ENCODE results near the gene MTCH1.
"Not testable (repeated sequence)": the region's sequence is repeated elsewhere in the genome, so short reads cannot be mapped to it uniquely, and the experiment has no call there.

The MTCH1 gene

DNA sequence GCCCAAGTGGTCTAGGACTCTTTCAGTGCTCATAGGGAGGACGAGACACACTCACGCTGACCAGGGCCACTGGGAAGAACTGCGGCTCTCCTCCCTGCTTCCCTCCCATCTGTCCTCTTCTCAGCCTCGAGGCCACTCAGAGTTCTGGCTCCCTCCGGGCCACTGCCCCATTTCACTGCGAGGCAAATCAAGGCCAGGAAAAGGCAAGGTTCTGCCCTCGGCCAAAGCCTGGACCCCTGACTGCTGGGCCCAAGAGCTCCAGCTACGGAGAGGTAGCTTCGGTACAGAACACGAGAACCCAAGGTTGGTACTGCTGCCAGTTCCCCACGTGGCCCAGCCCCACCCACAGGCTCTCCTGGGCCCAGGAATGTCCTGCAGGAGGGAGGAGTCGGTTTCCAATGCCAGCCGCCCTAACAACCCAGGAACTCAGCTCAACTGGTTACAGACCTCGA is 16.7 kb downstream of the MTCH1 start:
- DNase-seq: no peak

DNA sequence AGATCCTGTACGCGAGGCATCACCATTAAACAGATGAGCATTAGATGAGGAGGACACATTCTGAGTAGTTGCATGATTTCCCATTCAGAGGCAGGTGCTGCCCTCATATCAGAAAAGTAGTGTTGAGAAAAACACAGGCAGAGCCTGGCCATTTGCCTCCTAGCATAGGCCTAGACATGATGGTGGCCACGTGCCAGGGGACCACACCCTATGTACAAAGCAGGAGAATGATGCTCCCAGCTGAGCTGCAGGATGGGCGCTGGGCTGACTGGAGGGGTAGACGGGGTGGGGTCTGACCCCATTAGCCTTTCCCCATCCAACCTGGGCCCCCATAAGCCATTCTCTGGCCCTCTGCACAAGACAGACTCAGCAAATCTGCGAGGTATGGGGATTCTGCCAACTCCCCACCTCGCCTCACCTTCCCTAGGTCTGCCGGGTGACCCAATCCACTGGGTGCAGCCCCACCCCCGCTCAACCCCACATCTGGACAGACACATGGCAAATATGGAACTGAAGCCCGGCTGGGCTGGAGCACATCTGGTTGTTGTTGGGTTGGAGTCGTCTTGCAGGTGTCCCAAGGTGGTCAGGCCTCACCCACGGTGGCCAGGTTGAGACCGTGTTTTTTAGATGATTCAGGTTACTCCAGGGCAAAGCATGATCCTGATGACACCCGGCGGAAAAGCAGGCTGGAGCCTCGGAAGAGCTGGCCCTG is 17.6 kb downstream of the MTCH1 start:
- DNase-seq: no peak

DNA sequence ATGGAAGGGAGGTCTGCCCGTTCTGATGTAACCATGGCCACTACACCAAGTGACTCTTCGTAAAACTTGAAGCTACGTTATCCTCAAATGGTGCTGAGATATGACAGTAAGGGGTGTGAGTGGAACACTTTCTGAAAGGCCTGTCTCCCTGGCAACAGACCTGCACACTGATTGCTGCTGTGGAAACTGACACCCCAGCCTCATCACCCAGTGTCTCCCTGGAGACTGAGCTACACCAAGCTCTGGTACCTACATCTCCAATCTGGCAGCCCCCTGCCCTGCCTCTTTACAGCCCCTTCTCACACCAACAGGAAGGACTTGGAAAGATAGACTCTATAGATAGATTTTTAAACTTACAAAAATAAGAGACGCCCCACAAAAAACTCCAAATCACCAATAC is 18.2 kb downstream of the MTCH1 start:
- DNase-seq: no peak

- DNase-seq: no peak
Observed at GRCh38 chr6:36967301-36967700, 18.7 kb downstream of the MTCH1 start.

GRCh38 chr6:36964908-36965307 is 21.1 kb downstream of the MTCH1 start:
- DNase-seq: no peak

GRCh38 chr6:36964349-36964748 is 21.6 kb downstream of the MTCH1 start:
- no peak for DNase-seq

GRCh38 chr6:36963451-36964290 is 22.3 kb downstream of the MTCH1 start:
- no peak for DNase-seq

DNA sequence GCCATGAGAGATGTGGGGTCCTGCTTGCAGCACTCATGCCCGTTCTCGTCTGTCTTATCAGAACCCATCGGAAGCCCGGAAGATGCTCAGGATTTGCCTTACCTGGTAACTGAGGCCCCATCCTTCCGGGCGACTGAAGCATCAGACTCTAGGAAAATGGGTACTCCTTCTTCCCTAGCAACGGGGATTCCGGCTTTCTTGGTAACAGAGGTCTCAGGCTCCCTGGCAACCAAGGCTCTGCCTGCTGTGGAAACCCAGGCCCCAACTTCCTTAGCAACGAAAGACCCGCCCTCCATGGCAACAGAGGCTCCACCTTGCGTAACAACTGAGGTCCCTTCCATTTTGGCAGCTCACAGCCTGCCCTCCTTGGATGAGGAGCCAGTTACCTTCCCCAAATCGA is 23.1 kb downstream of the MTCH1 start:
- DNase-seq: peak; percentile 65

GRCh38 chr6:36961441-36962435 is 24.3 kb downstream of the MTCH1 start:
- DNase-seq: no peak

DNA sequence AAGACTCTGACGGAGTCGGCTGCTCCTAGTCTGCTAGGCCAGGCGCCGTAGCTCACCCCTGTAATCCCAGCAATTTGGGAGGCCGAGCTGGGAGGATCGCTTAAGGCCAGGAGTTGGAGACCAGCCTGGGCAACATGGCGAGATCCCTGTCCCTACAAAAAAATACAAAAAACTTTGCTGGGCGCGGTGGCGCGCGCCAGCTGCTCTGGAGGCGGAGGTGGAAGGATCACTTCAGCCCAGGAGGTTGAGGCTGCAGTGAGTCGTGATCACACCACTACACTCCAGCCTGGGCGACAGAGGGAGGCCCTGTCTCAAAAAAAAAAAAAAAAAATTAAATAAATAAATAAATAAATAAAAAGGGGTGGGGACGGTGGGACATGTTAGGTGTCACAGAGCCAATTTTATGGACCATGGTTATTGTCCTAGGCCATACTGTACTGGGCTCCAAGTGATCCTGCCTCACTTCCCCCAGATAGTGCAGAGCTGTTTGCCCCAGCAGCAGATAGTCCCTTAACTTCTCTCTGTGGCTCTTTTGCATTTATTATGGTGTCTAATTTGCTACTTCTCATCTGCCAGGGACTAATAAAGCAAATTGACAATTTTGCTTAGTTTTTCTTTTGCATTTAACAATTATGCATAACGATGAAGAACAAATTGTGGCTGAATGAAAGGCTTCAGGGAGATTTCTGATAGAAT is 26.3 kb downstream of the MTCH1 start:
- no peak for DNase-seq

DNA sequence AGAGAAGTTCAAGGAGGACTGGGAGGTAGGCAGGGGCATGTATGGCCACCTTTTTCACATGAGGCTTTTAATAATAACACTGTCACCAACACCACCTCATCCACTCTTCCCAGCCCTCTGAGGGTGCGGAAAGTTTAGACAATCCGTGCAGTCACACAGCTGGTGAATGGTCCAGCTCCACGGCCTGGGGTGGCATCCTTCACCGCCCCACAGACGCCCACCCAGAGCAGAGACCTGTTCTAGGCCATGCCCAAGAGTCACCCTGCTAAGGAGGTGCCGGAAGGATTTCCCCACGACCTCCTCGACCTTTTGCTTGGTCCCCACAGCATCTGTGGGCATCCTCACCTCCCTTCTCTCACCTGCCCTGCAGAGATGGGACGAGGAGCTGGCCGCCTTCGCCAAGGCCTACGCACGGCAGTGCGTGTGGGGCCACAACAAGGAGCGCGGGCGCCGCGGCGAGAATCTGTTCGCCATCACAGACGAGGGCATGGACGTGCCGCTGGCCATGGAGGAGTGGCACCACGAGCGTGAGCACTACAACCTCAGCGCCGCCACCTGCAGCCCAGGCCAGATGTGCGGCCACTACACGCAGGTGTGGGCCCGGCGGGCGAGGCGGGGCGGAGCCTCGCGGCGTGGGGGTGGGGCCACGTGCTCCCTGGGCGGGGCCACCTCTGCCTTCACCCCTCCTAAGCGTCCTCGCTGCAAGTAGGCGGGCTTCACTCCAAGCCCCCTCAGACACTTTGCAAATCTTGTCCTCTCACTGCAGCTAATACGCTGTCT is 27.0 kb downstream of the MTCH1 start:
- no peak for DNase-seq

GRCh38 chr6:36957773-36958271 is 28.2 kb downstream of the MTCH1 start:
- DNase-seq: no peak

GRCh38 chr6:36956446-36956820 is 29.6 kb downstream of the MTCH1 start:
- DNase-seq: no peak

GRCh38 chr6:36955671-36956445 is 30.1 kb downstream of the MTCH1 start:
- no peak for DNase-seq

DNA sequence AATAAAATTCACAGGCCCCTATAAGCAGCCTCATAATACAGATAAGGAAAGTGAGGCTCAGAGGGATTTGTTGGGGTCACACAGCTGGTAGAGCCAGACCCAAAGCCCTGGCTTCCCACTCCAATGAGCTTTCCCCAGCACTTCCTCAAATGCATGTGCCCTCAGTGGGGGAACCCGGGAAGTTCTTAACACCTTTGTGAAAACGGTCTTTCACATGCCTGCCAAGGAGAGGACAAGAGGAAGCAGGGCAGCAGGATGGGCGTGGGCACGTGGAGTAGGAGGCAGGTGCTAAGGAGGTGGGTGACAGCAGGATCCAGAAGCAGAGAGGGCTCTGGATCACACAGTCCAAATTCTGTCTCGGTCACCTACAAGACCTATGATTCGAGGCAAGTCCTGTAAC is 30.9 kb downstream of the MTCH1 start:
- DNase-seq: no peak

- no peak for DNase-seq
Observed at GRCh38 chr6:36954262-36954931, 31.6 kb downstream of the MTCH1 start, which contains the start of gene PI16. PI16 (plus strand) TSS chr6:36954738; CDS start chr6:36954761, 23 bp downstream.

- no peak for DNase-seq
Observed at GRCh38 chr6:36953931-36954261, 32.1 kb downstream of the MTCH1 start.

- no peak for DNase-seq
Observed at GRCh38 chr6:36949636-36950035, 36.4 kb downstream of the MTCH1 start.

GRCh38 chr6:36949076-36949475 is 36.9 kb downstream of the MTCH1 start:
- not testable (repeated sequence) for DNase-seq
